HEK293T (cell line): ENCODE results near the gene EPHB3.

ENCODE experiments used
- CTCF ChIA-PET: fragments of 350-600 bp; formaldehyde crosslinking; extraction: SDS; loops from one replicate; lab custom pipeline; 2021; ENCODE audit warnings: antibody characterized with exemption, inconsistent platforms; lab: Yijun Ruan, JAX
- POLR2A ChIA-PET: fragments of 350-600 bp; formaldehyde crosslinking; extraction: SDS; loops from one replicate; lab custom pipeline; 2020; ENCODE audit warnings: antibody characterized with exemption, inconsistent platforms; lab: Yijun Ruan, JAX
- DNase-seq: peaks from one replicate; pipeline ENCODE4 v3.0.0; 2012; ENCODE audit warnings: mixed read lengths; ENCODE audit errors: extremely low spot score
- ARNT ChIP-seq: fragments of 450-650 bp; IDR thresholded peaks from 2 replicates; pipeline ENCODE4 v1.6.1; 2017; ENCODE audit warnings: mild to moderate bottlenecking
- BHLHE40 ChIP-seq: fragments of 450-650 bp; IDR thresholded peaks from 2 replicates; pipeline ENCODE4 v1.6.1; 2016; ENCODE audit warnings: mild to moderate bottlenecking, moderate library complexity, borderline replicate concordance
- CTBP1 ChIP-seq: fragments of 450-650 bp; IDR thresholded peaks from 2 replicates; pipeline ENCODE4 v1.6.1; 2016; ENCODE audit warnings: borderline replicate concordance
- ELF4 ChIP-seq: fragments of 450-650 bp; IDR thresholded peaks from 2 replicates; pipeline ENCODE4 v1.6.1; 2017; ENCODE audit warnings: antibody characterized with exemption
- FOXA1 ChIP-seq: fragments of 450-650 bp; IDR thresholded peaks from 2 replicates; pipeline ENCODE4 v1.6.1; 2016; ENCODE audit warnings: mild to moderate bottlenecking
- FOXK2 ChIP-seq: fragments of 450-650 bp; IDR thresholded peaks from 2 replicates; pipeline ENCODE4 v1.6.1; 2016; ENCODE audit warnings: mild to moderate bottlenecking
- FOXM1 ChIP-seq: fragments of 450-650 bp; IDR thresholded peaks from 2 replicates; pipeline ENCODE4 v1.6.1; 2017; ENCODE audit warnings: mild to moderate bottlenecking, borderline replicate concordance
- HDGF ChIP-seq: fragments of 450-650 bp; IDR thresholded peaks from 2 replicates; pipeline ENCODE4 v1.6.1; 2017; ENCODE audit warnings: antibody characterized with exemption, borderline replicate concordance
- L3MBTL2 ChIP-seq: fragments of 450-650 bp; conservative IDR thresholded peaks from 2 replicates; pipeline ENCODE4 v1.6.1; 2016; ENCODE audit warnings: mild to moderate bottlenecking
- LEF1 ChIP-seq: fragments of 450-650 bp; IDR thresholded peaks from 2 replicates; pipeline ENCODE4 v1.6.1; 2017; ENCODE audit warnings: mild to moderate bottlenecking, borderline replicate concordance
- NFRKB ChIP-seq: fragments of 450-650 bp; IDR thresholded peaks from 2 replicates; pipeline ENCODE4 v1.6.1; 2016; ENCODE audit warnings: mild to moderate bottlenecking, moderate library complexity
- SP1 ChIP-seq: fragments of 450-650 bp; IDR thresholded peaks from 2 replicates; pipeline ENCODE4 v1.6.1; 2017
- SUZ12 ChIP-seq: fragments of 450-650 bp; IDR thresholded peaks from 2 replicates; pipeline ENCODE4 v1.6.1; 2016; ENCODE audit warnings: mild to moderate bottlenecking
- TARDBP ChIP-seq: fragments of 450-650 bp; IDR thresholded peaks from 2 replicates; pipeline ENCODE4 v1.6.1; 2016
- ZNF384 ChIP-seq: fragments of 450-650 bp; IDR thresholded peaks from 2 replicates; pipeline ENCODE4 v1.6.1; 2016
- TF ChIP-seq, protein P1 (sequence below): fragments of 450-650 bp; IDR thresholded peaks from 2 replicates; pipeline ENCODE4 v1.6.1; 2016

The EPHB3 gene

DNA sequence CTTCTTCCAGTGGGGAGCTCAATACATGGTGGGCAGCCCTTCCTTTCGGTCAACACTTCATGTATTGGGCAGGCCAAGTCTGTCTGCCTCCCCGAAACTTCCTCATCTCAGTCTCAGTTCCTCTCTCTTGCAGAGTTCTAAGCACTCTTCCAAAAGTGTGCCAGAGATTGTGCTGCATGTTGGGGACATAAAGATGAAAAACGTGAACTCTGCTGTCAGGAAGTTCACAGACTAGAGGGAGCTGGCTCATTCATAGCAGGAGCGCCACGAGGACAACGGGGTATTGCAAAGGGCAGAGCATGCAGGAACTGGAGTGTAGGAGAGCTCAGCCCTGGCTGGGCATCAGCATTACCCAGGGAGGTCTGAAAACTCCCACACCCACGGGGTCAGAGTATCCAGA lies 15.3 kb upstream of the EPHB3 start:
- TF ChIP-seq BHLHE40 (no peak), SUZ12 (no peak), HDGF (no peak), FOXA1 (no peak), ELF4 (no peak), TARDBP (no peak), ZNF384 (no peak), ARNT (no peak), FOXM1 (no peak)
- TF ChIP-seq, protein P1, sequence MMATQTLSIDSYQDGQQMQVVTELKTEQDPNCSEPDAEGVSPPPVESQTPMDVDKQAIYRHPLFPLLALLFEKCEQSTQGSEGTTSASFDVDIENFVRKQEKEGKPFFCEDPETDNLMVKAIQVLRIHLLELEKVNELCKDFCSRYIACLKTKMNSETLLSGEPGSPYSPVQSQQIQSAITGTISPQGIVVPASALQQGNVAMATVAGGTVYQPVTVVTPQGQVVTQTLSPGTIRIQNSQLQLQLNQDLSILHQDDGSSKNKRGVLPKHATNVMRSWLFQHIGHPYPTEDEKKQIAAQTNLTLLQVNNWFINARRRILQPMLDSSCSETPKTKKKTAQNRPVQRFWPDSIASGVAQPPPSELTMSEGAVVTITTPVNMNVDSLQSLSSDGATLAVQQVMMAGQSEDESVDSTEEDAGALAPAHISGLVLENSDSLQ: no peak
- POLR2A ChIA-PET: interaction anchor here (1.2 kb wide), 1 partner anchor 185 kb away, joined by 4 read pairs; the partner anchor contains the start of genes CLCN2 and POLR2H
- CTCF ChIA-PET: interaction anchor here (0.8 to 1.0 kb wide), 2 partner anchors 11 to 15 kb away, joined by 3 to 5 read pairs; no protein-coding TSS in a partner anchor
- no peak for DNase-seq

DNA sequence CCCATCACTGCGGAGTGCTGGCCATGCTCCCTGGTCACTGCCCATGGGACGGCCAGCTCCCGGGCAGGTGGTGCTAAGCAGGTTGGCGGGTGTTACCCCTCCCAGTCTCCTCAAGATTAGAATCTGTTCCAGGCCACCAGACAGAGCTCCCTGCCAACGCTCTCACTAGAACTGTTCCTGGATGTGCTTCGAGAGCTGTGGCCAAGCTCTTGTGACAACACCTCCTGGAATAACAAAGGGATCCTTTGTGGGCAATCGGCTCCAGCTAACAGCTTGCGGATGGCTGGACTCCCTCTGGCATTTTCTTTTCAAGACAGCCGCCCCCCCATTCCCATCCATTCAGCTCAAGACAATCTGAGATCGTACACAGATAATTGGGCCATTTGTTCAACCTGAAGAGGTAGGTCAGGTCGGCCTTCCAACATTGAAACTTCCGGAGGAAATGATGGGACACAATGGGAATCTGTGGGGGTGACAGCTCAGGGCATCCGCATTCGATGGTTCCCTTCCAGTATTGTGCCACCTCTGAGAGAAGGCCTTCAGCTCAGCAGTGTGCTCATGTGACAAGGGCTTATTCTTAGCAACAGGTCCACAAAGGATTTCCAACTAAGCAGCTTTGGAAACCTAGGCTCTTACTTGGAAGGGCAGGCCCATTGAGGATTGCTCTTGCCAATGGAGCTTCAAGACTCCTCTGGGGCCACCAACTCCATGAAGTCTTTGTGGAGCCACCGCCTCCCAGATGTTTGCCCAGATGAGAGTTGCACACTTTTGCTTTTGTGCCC lies 11.6 kb upstream of the EPHB3 start:
- CTCF ChIA-PET: interaction anchor here (1.8 to 1.9 kb wide), 2 partner anchors 11 to 178 kb away, joined by 5 to 10 read pairs; partner anchors contain the start of gene EPHB3
- TF ChIP-seq FOXK2: no peak
- TF ChIP-seq LEF1: no peak
- TF ChIP-seq NFRKB: no peak
- no peak for TF ChIP-seq L3MBTL2
- no peak for TF ChIP-seq HDGF
- TF ChIP-seq FOXA1: no peak
- no peak for TF ChIP-seq BHLHE40
- TF ChIP-seq SUZ12: no peak
- TF ChIP-seq CTBP1: no peak
- TF ChIP-seq FOXM1: no peak
- no peak for TF ChIP-seq TARDBP
- no peak for TF ChIP-seq ZNF384
- TF ChIP-seq, protein P1: no peak
- TF ChIP-seq ELF4: no peak
- TF ChIP-seq ARNT: no peak
- TF ChIP-seq SP1: no peak
- POLR2A ChIA-PET: no interaction called here
- DNase-seq: no peak

DNA sequence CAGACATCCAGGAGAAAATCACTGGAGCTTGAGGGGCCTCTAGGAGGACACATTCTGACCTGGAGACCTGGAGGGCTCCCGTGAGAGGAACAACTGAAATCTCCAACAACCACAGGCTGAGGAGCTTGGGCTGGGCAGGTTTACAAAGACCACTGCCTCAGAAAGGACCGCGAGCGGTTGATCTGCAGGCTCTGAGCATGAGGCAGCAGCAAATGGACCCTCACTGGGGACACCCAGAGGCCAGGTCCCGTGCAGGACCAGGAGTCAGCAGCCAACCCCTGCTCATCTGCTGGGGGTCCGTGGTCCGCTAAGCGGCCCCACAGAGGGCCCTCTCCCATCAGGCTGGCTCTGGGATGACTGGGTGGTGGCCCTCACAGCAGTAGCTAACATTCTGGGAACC lies 10.5 kb upstream of the EPHB3 start:
- TF ChIP-seq FOXA1: no peak
- TF ChIP-seq SP1: no peak
- no peak for TF ChIP-seq SUZ12
- TF ChIP-seq CTBP1: no peak
- TF ChIP-seq HDGF: no peak
- TF ChIP-seq L3MBTL2: no peak
- TF ChIP-seq, protein P1: no peak
- TF ChIP-seq TARDBP: no peak
- TF ChIP-seq NFRKB: no peak
- CTCF ChIA-PET: interaction anchor here (1.9 kb wide), 1 partner anchor 10 kb away, joined by 10 read pairs; the partner anchor contains the start of gene EPHB3
- POLR2A ChIA-PET: interaction anchor here (1.4 kb wide), 1 partner anchor 11 kb away, joined by 5 read pairs; the partner anchor contains the start of gene EPHB3
- DNase-seq: no peak

DNA sequence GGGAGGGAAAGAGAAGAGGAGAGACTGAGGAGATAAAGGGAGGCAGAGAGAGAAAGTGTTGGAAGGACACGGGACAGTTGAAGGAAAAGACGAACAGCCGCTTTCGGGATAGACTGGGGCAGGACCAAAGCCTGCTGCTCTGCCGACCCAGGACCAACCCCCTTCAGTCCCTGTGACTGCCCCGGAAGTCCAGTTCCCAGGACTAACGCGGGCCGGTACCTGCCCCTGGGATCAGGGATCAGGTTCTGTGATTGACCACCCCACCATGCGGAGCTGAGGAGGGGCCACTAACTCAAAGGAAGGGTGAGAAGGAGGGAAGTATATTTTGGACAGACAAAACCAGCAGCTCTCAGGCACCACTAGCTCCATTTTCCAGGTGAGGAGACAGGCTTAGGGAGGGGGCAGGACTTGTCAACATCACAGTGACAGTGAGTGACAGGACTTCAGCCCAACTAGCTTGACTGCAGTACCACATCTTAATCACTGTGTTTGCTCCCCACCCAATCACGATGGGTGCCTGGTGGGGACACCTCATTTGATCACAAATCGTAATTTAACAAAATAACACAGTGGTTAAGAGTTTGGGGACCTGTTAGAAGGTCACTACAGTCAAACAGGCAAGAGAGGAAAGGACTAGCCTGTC lies 9.8 kb upstream of the EPHB3 start:
- POLR2A ChIA-PET: interaction anchor here (1.4 kb wide), 1 partner anchor 10 kb away, joined by 5 read pairs; the partner anchor contains the start of gene EPHB3

DNA sequence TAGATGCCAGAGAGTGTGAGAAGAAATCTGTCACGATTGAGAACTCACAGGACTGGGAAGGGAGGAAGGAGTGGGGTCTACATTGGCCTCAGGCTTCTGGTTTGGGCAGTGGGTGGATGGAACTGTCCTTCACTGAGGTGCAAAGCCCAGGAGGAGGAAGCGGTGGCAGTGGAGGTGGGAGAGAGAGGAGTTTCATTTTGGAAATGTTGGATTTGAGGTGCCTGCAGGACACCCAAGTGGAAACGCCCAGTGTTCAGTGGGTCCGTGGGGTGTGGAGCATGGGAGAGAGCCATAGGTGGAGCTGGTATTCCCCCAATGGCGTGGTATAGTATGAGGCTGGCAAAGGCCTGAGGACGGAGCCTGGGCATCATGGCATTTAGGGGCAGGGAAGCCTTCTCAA lies 9.3 kb upstream of the EPHB3 start:
- no peak for DNase-seq
- CTCF ChIA-PET: interaction anchor here (0.6 kb wide), 1 partner anchor 13 kb away, joined by 3 read pairs; no protein-coding TSS in a partner anchor
- POLR2A ChIA-PET: interaction anchor here (1.4 kb wide), 1 partner anchor 10 kb away, joined by 5 read pairs; the partner anchor contains the start of gene EPHB3
- TF ChIP-seq ELF4: no peak
- no peak for TF ChIP-seq HDGF
- no peak for TF ChIP-seq SP1
- TF ChIP-seq FOXK2: no peak
- no peak for TF ChIP-seq L3MBTL2
- TF ChIP-seq CTBP1: no peak
- no peak for TF ChIP-seq SUZ12
- TF ChIP-seq BHLHE40: no peak
- no peak for TF ChIP-seq FOXM1
- no peak for TF ChIP-seq NFRKB
- TF ChIP-seq, protein P1: no peak
- no peak for TF ChIP-seq LEF1

More for the DNA sequence above, 9.8 kb upstream of the EPHB3 start:
- TF ChIP-seq, protein P1: peak; percentile 65; the same call in 1 of the 2 replicates
- TF ChIP-seq FOXM1: no peak
- DNase-seq: no peak
- CTCF ChIA-PET: no interaction called here
